Caco-2 (cell line): Measurements from ENCODE around the gene HES7. TPM values are rescaled to one million over a fixed set of nuclear protein-coding genes. Genes with fewer than 3 reads are reported as not detected.

Source experiments
- BruUV-seq: library from RNA; stranded (reverse); fragments of 400-500 nt; replicated peaks from 2 replicates; lab custom pipeline; 2021; lab: Mats Ljungman, UMichigan
- CTCF ChIA-PET: fragments of 300-600 bp; sonication (Branson Sonifier 250); formaldehyde crosslinking; loops from one replicate; lab custom pipeline; 2022; ENCODE audit warnings: antibody characterized with exemption; lab: Charles Lee
- POLR2A ChIA-PET: fragments of 300-600 bp; sonication (Branson Sonifier 250); formaldehyde crosslinking; loops from one replicate; lab custom pipeline; 2022; ENCODE audit warnings: antibody characterized with exemption; lab: Charles Lee
- DNase-seq, 2 experiments: peaks; one replicate each; pipeline versions ENCODE4 v3.0.0 to v3.0.0-alpha.2; 2020 to 2022
- H3K27me3 ChIP-seq: replicated peaks from 2 replicates; pipeline ENCODE4 v1.6.0; 2011; ENCODE audit warnings: low read length; ENCODE audit not compliant: control insufficient read depth, insufficient read depth
- H3K36me3 ChIP-seq: 2 replicates; pipeline ENCODE4 v1.5.1; 2011; ENCODE audit warnings: low read length; ENCODE audit not compliant: control insufficient read depth, insufficient read depth
- H3K4me1 ChIP-seq: fragments of 250-450 bp; sonication (Bioruptor Pico); 2 replicates; pipeline ENCODE4 v1.5.1; 2020; ENCODE audit warnings: mild to moderate bottlenecking
- H3K4me3 ChIP-seq: 2 replicates; pipeline ENCODE4 v1.5.1; 2011; ENCODE audit warnings: low read depth, mild to moderate bottlenecking, control low read depth, low read length
- H3K9me3 ChIP-seq: fragments of 250-450 bp; sonication (Bioruptor Pico); 2 replicates; pipeline ENCODE4 v1.5.1; 2020; ENCODE audit warnings: mild to moderate bottlenecking, moderate library complexity
- H3K27ac Mint-ChIP-seq: one replicate; pipeline ENCODE4 v1.8.0; 2022; ENCODE audit warnings: mixed read lengths; ENCODE audit not compliant: unreplicated experiment
- H3K27me3 Mint-ChIP-seq: one replicate; pipeline ENCODE4 v1.8.0; 2022; ENCODE audit warnings: mixed read lengths; ENCODE audit not compliant: insufficient read depth, unreplicated experiment
- H3K36me3 Mint-ChIP-seq: one replicate; pipeline ENCODE4 v1.8.0; 2022; ENCODE audit warnings: mild to moderate bottlenecking, mixed read lengths; ENCODE audit not compliant: insufficient read depth, unreplicated experiment
- H3K4me1 Mint-ChIP-seq: one replicate; pipeline ENCODE4 v1.8.0; 2022; ENCODE audit warnings: low read depth, mixed read lengths; ENCODE audit not compliant: unreplicated experiment
- H3K4me3 Mint-ChIP-seq: one replicate; pipeline ENCODE4 v1.8.0; 2022; ENCODE audit warnings: mild to moderate bottlenecking, moderate library complexity, mixed read lengths; ENCODE audit not compliant: unreplicated experiment
- H3K9me3 Mint-ChIP-seq: one replicate; pipeline ENCODE4 v1.8.0; 2022; ENCODE audit warnings: mixed read lengths; ENCODE audit not compliant: unreplicated experiment
- intact Hi-C: fragments of 100-400 bp; cut with micrococcal nuclease; formaldehyde crosslinking; loops from one replicate; pipeline ENCODE4 v1.10.0; 2022; ENCODE audit not compliant: unreplicated experiment
- total RNA-seq: library from RNA; stranded (reverse); gene quantifications from 2 replicates; pipeline ENCODE4 v1.2.3, GENCODE V29; 2022
- TF ChIP-seq, protein P1 (sequence below), 2 experiments: fragments of 200-600 bp in 1 of 2; IDR thresholded peaks; 1 replicate in 1 of 2; 2 replicates in 1 of 2; pipeline versions ENCODE4 v1.5.1 to v1.8.0; 2011 to 2022; ENCODE audit warnings: antibody characterized with exemption in 1 of 2, control low read depth in 1 of 2, inconsistent platforms in 1 of 2, low read depth in 1 of 2, low read length in 1 of 2, mild to moderate bottlenecking in 1 of 2, moderate library complexity in 1 of 2; ENCODE audit not compliant: insufficient read depth in 1 of 2, severe bottlenecking in 1 of 2, unreplicated experiment in 1 of 2

The HES7 gene
- total RNA-seq, 1 experiment from 2014 or later: not detected

DNA sequence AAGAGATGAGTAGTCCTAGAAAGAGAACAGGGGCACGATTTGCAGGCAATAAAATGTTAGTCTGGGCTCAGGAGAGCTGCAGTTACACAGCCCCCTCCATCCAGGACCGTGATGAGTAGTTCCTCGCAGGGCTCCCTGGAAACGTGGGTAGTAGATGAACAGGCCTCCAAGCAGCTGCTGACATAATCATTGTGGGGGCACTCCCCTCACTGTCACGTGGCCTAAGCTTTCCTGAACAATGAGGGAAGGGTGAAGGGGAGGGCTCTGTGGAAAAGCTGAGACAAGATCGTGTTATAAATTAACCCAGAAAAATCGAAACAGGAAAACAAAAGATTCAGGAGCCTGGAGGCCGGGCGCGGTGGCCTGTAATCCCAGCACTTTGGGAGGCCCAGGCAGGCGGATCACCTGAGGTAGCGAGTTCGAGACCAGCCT is 29.6 kb upstream of the HES7 start:
- H3K4me3 ChIP-seq: no peak overlapping the region
- peak; percentile 37 to 67 for DNase-seq
- no peaks in the 10 kb centered on the region for H3K9me3 ChIP-seq
- H3K4me3 Mint-ChIP-seq: peak overlapping the region; percentile 84
- ChIA-PET POLR2A (interaction anchor here (1.2 kb wide), 1 partner anchor 20 kb away, joined by 3 read pairs; no protein-coding TSS in a partner anchor), CTCF (no interaction called here)
- peaks cover 21% of the 10 kb centered on the region for H3K4me1 Mint-ChIP-seq
- H3K27me3 ChIP-seq: no peaks in the 10 kb centered on the region
- peak overlapping the region; percentile 99 for H3K27ac Mint-ChIP-seq
- intact Hi-C loops: no loop called here
- no peaks in the 10 kb centered on the region for H3K9me3 Mint-ChIP-seq
- peaks cover 13% of the 10 kb centered on the region for H3K36me3 Mint-ChIP-seq
- H3K36me3 ChIP-seq: no peaks in the 10 kb centered on the region
- BruUV-seq: no TSS peak
- TF ChIP-seq, protein P1, sequence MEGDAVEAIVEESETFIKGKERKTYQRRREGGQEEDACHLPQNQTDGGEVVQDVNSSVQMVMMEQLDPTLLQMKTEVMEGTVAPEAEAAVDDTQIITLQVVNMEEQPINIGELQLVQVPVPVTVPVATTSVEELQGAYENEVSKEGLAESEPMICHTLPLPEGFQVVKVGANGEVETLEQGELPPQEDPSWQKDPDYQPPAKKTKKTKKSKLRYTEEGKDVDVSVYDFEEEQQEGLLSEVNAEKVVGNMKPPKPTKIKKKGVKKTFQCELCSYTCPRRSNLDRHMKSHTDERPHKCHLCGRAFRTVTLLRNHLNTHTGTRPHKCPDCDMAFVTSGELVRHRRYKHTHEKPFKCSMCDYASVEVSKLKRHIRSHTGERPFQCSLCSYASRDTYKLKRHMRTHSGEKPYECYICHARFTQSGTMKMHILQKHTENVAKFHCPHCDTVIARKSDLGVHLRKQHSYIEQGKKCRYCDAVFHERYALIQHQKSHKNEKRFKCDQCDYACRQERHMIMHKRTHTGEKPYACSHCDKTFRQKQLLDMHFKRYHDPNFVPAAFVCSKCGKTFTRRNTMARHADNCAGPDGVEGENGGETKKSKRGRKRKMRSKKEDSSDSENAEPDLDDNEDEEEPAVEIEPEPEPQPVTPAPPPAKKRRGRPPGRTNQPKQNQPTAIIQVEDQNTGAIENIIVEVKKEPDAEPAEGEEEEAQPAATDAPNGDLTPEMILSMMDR (IDR thresholded peaks at IDR 0.05; ENCODE audit: insufficient read depth in 1 of 2, low read depth in 1 of 2, low read length in 1 of 2, severe bottlenecking in 1 of 2, unreplicated experiment in 1 of 2): no peak
- H3K27me3 Mint-ChIP-seq: no peaks in the 10 kb centered on the region
- H3K4me1 ChIP-seq: peaks cover 19% of the 10 kb centered on the region

DNA sequence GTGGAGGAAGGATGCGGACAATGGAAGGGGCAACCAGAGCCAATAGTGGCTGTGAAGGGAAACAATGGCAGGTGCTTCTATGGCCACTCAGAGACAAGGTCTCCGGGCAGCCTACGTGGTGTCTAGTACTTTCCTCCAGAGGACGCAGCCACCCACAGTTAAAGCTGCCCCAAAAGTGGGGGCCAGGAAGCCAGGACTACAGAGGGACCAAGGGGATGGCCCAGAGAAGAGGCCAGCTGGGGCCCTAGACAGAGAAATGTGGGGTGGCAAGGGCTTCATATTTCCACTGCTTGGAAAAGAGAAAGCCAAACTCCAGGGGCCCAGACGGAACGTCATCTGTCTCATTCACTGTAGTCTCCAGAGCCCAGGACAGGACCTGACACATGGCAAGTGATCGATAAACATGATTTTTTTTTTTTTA is 29.1 kb upstream of the HES7 start:
- TF ChIP-seq, protein P1 (IDR thresholded peaks at IDR 0.05; ENCODE audit: insufficient read depth in 1 of 2, low read depth in 1 of 2, low read length in 1 of 2, severe bottlenecking in 1 of 2, unreplicated experiment in 1 of 2): no peak
- intact Hi-C loops: no loop called here
- Histone ChIP-seq H3K27me3 (no peaks in the 10 kb centered on the region), H3K4me1 (peaks cover 19% of the 10 kb centered on the region), H3K36me3 (no peaks in the 10 kb centered on the region), H3K4me3 (no peak overlapping the region), H3K9me3 (no peaks in the 10 kb centered on the region)
- ChIA-PET CTCF (no interaction called here), POLR2A (no interaction called here)
- no peaks in the 10 kb centered on the region for H3K27me3 Mint-ChIP-seq
- peak overlapping the region; percentile 99 for H3K27ac Mint-ChIP-seq
- no TSS peak for BruUV-seq
- peaks cover 21% of the 10 kb centered on the region for H3K4me1 Mint-ChIP-seq
- peaks cover 11% of the 10 kb centered on the region for H3K36me3 Mint-ChIP-seq
- peak overlapping the region; percentile 84 for H3K4me3 Mint-ChIP-seq
- no peak for DNase-seq
- H3K9me3 Mint-ChIP-seq: no peaks in the 10 kb centered on the region

DNA sequence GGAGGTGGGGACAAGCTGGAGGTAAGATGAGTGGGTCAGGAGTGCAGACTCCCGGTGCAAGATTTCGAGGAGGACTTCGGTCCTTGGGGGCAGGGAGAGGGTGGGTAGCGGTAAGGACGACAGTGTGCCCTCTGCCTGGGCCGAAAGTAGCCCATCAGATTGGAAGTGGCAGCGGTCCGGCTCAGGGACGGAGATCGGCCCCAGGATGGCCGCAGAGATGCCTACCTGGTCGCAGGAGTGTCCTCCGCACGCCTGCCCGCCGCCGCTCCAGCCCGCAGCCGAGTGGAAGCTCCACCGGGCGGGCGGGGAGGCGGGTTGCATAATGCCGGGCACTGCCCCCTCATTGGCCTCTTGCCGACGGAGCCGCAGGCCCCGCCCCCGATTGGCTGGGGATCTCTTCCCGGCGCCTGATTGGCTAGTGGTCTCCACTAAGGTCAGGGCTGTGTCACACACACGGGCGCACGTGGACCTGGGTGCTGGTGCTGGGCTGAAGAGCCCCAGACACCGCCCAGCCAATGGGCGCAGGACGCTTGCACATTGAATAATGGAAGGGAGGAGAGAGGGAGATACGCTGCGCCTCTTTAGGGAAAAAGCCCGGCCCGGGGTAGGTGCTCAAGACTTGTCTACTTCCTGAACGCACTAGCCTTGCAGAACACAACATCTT is 28.3 kb upstream of the HES7 start, which contains the start of gene PER1:
Gene PER1 (minus strand): TSS at position 293 of the 664 bp plus-strand sequence. CDS start 1,698 bp downstream, outside the sequence.
- POLR2A ChIA-PET: interaction anchor here (1.0 kb wide), 1 partner anchor 21 kb away, joined by 7 read pairs; no protein-coding TSS in a partner anchor
- intact Hi-C loops: no loop called here

More for the DNA sequence above, 28.3 kb upstream of the HES7 start, which contains the start of gene PER1:
- peak within 1 kb of the TSS; percentile 99 for H3K27ac Mint-ChIP-seq
- Histone ChIP-seq H3K4me1 (peaks cover 19% of the 10 kb centered on the region), H3K9me3 (no peaks in the 10 kb centered on the region), H3K4me3 (peak within 1 kb of the TSS; percentile 70), H3K27me3 (no peaks in the 10 kb centered on the region), H3K36me3 (no peaks in the 10 kb centered on the region)
- no TSS peak for BruUV-seq
- DNase-seq: peak; percentile 92 to 93
- H3K4me3 Mint-ChIP-seq: peak within 1 kb of the TSS; percentile 84
- CTCF ChIA-PET: interaction anchor here (1.0 kb wide), 1 partner anchor 13 kb away, joined by 3 read pairs; no protein-coding TSS in a partner anchor
- peaks cover 21% of the 10 kb centered on the region for H3K4me1 Mint-ChIP-seq
- no peaks in the 10 kb centered on the region for H3K27me3 Mint-ChIP-seq
- no peaks in the 10 kb centered on the region for H3K9me3 Mint-ChIP-seq
- TF ChIP-seq, protein P1 (IDR thresholded peaks at IDR 0.05; ENCODE audit: insufficient read depth in 1 of 2, low read depth in 1 of 2, low read length in 1 of 2, severe bottlenecking in 1 of 2, unreplicated experiment in 1 of 2): no peak
- peaks cover 16% of the 10 kb centered on the region for H3K36me3 Mint-ChIP-seq
